ENCODE measurements around the gene MAP9. TPM values are rescaled to one million over a fixed set of nuclear protein-coding genes. Genes with fewer than 3 reads are reported as not detected.

MAP9 gene
- total and polyA plus RNA-seq, 2 of the 4 experiments (the other 2 are of a cell fraction): 4.0 to 6.6 TPM

DNA sequence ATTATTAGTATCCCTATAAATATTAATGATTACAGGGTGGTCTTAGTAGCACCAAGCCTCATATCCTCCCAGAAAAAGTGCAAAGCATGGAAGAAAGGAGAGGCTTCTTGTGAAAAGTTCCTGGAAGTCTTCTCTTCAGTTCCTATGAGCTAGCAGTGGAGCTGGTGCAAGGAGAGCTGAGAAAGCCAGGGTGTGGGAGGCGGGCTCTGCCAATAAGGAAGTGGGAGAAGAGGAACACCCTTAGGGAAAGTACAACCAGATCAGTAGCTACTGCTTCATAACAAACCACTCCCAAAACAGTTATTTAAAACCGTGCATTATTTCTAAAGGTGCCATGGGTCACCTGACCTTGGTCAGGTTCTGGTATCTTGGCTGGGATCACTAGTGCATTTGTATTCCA, 72.4 kb downstream of the MAP9 start:
- Histone ChIP-seq H3K27ac (ENCODE audit: insufficient read depth, low read length) (no peak overlapping the region), H3K4me1 (ENCODE audit: control insufficient read depth, insufficient read depth, low read length) (no peaks in the 10 kb centered on the region), H2BK15ac (ENCODE audit: low read depth, low read length) (no peak overlapping the region), H3K56ac (ENCODE audit: extremely low read depth, insufficient read depth, low read length) (no peak overlapping the region), H3K27me3 (ENCODE audit: control insufficient read depth, insufficient read depth, low read length) (no peaks in the 10 kb centered on the region), H3K4me2 (ENCODE audit: low read depth, low read length) (no peak overlapping the region), H3K36me3 (ENCODE audit: control insufficient read depth, insufficient read depth, low read length) (no peaks in the 10 kb centered on the region), H4K20me1 (ENCODE audit: insufficient read depth, low read length) (no peaks in the 10 kb centered on the region), H3K4me3 (ENCODE audit: insufficient read depth, low read depth, low read length) (no peak overlapping the region), H3K18ac (ENCODE audit: low read depth, low read length) (no peak overlapping the region), H3K23ac (ENCODE audit: low read depth, low read length) (no peak overlapping the region), H4K8ac (ENCODE audit: low read depth in 2 of 2, low read length in 2 of 2) (no peak overlapping the region), H4K91ac (ENCODE audit: insufficient read depth, low read depth, low read length) (no peak overlapping the region), H2AFZ (replicated peaks; ENCODE audit: low read length, poor library complexity) (no peak overlapping the region), H2BK20ac (ENCODE audit: low read depth, low read length) (no peak overlapping the region), H3K9me3 (ENCODE audit: control insufficient read depth, insufficient read depth, low read length) (no peaks in the 10 kb centered on the region), H3K14ac (replicated peaks; ENCODE audit: low read depth, low read length) (no peak overlapping the region), H2AK9ac (replicated peaks; ENCODE audit: low read depth, low read length, poor library complexity) (no peak overlapping the region), H2BK120ac (ENCODE audit: low read depth, low read length) (no peak overlapping the region), H2BK5ac (ENCODE audit: low read depth, low read length, poor library complexity, severe bottlenecking) (no peak overlapping the region), H3K9me1 (ENCODE audit: insufficient read depth, low read length) (no peaks in the 10 kb centered on the region), H2AK5ac (ENCODE audit: low read depth, low read length) (no peak overlapping the region), H3K79me1 (ENCODE audit: low read depth in 1 of 2, low read length in 2 of 2) (no peaks in the 10 kb centered on the region), H3K9ac (ENCODE audit: low read depth, low read length) (no peak overlapping the region), H4K5ac (ENCODE audit: low read depth, low read length) (no peak overlapping the region), H3K4ac (ENCODE audit: low read depth, low read length) (no peak overlapping the region)
- BruUV-seq (replicated peaks): no TSS peak
- intact Hi-C loops (cut with micrococcal nuclease): no loop called here
- no CpG with 5 or more reads among the region's 2 CpGs for WGBS, 2 experiments (ENCODE audit: extremely low coverage in 2 of 2, insufficient read length in 1 of 2)
- DNase-seq (no peak), ATAC-seq (ENCODE audit: low read depth) (no peak)
- no peak for TF ChIP-seq RFX5 (IDR thresholded peaks at IDR 0.05; ENCODE audit: low read depth, low read length)
- TF ChIP-seq, protein P1, sequence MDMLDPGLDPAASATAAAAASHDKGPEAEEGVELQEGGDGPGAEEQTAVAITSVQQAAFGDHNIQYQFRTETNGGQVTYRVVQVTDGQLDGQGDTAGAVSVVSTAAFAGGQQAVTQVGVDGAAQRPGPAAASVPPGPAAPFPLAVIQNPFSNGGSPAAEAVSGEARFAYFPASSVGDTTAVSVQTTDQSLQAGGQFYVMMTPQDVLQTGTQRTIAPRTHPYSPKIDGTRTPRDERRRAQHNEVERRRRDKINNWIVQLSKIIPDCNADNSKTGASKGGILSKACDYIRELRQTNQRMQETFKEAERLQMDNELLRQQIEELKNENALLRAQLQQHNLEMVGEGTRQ (IDR thresholded peaks at IDR 0.05; ENCODE audit: low read depth, low read length): no peak
- TF ChIP-seq CEBPB (IDR thresholded peaks at IDR 0.05; ENCODE audit: low read depth, low read length): no peak
- TF ChIP-seq CTCF (conservative IDR thresholded peaks at IDR 0.05; ENCODE audit: low read depth, low read length): no peak
- no peak for TF ChIP-seq POLR2A (IDR thresholded peaks at IDR 0.05; ENCODE audit: low read depth, low read length)
- ChIA-PET CTCF (no interaction called here), POLR2A (ENCODE audit: unreplicated experiment) (no interaction called here)
- dilution Hi-C loops (cut with HindIII; ENCODE audit: low sequenced_read_pairs, unreplicated experiment): no loop called here
- in situ Hi-C loops (cut with MboI; ENCODE audit: low sequenced_read_pairs): no loop called here
